ENCODE data around the gene CARMIL1.

DNA sequence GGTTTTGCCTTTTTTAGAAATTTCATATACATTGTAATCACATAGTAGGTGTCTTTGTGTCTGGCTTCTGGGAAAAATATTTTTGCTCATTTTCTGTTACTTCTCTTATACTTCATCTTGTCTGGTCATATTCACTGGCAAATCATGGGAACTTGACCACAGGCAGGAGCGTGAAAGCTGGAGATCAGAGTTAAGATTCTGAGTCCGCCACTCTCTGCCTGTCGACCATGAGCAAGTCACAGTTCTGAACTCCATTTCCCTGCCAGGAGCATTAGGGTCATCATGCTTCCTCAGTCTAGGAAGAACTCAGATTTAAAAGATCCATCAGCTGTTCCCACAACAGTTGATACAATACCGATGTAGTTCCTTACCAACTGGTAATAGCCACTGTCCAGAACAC lies 360.5 kb downstream of the CARMIL1 start:
- no peak for TF ChIP-seq GATA3 (IDR thresholded peaks at IDR 0.05; ENCODE audit: low read depth, low read length)
- TF ChIP-seq GATA2 (IDR thresholded peaks at IDR 0.05; ENCODE audit: low read depth, low read length) = no peak

Measured in SH-SY5Y (cell line).